ENCODE measurements around the gene TMEM59L. TPM values are rescaled to one million over a fixed set of nuclear protein-coding genes. Genes with fewer than 3 reads are reported as not detected.
A peak's percentile ranks its signal among the peaks of the same experiment; 100 is the strongest.

Gene TMEM59L
- total and polyA plus RNA-seq, 2 of the 13 experiments (the other 11 are each of a cell fraction or from before 2014, with no cell fraction given), result 0.97 to 5.5 TPM

DNA sequence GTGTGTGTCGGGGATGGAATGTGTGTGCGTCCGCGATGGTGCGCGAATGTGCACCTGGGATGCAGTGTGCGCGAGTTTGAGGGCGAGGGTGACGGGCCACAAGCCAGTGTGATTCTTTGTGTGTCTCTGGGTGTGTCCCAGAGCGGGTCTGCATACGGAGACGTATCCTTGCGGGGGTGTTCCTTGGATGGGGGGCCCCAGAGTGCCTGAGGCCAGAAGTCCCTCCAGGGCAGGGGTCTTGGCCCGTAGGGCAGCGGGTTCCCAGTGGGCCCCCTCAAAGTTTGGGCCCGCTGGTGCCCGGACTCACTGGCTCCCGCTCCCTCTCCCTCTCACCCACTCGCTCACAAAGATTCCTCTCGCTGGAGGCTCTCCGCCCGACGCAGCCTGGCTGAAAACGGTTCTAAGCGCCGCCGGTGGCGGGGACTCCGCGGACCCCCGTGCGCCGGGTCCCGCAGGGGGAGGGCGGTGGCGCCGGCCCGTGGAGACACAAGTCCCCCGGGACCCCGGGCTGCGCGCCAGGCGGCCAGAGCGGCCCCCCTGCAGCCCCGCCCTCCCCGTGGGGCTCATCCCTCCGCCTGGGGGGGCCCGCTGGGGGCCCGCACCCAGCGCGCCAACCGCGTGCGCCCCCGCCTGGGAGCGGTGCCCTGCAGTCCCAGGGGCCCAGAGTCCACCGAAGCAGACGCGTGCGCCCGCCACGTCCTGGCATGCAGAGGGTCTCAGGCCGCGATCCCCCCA lies 7.0 kb upstream of the TMEM59L start (continued):
- TF ChIP-seq, protein P1, sequence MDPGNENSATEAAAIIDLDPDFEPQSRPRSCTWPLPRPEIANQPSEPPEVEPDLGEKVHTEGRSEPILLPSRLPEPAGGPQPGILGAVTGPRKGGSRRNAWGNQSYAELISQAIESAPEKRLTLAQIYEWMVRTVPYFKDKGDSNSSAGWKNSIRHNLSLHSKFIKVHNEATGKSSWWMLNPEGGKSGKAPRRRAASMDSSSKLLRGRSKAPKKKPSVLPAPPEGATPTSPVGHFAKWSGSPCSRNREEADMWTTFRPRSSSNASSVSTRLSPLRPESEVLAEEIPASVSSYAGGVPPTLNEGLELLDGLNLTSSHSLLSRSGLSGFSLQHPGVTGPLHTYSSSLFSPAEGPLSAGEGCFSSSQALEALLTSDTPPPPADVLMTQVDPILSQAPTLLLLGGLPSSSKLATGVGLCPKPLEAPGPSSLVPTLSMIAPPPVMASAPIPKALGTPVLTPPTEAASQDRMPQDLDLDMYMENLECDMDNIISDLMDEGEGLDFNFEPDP (CRISPR knock-in tag; conservative IDR thresholded peaks at IDR 0.05), result 0 out of 2 replicates have a peak, but pooled peaks have one; percentile 58
- TF ChIP-seq NFKB2 (CRISPR knock-in tag; IDR thresholded peaks at IDR 0.05; ENCODE audit: borderline replicate concordance) (no peak), NFKBIZ (CRISPR knock-in tag; IDR thresholded peaks at IDR 0.05) (no peak), HDAC2 (CRISPR knock-in tag; IDR thresholded peaks at IDR 0.05) (0 out of 2 replicates have a peak, but pooled peaks have one; percentile 20), MYC (CRISPR knock-in tag; IDR thresholded peaks at IDR 0.05; ENCODE audit: borderline replicate concordance) (peak; percentile 89), NFIB (CRISPR knock-in tag; IDR thresholded peaks at IDR 0.05; ENCODE audit: borderline replicate concordance) (no peak), ZNF768 (CRISPR knock-in tag; IDR thresholded peaks at IDR 0.05) (no peak; the same call in 1 of the 2 replicates), ASH2L (IDR thresholded peaks at IDR 0.05; ENCODE audit: insufficient read length, low read depth, low read length) (peak; percentile 48), SNRNP70 (IDR thresholded peaks at IDR 0.05; ENCODE audit: low read depth, low read length) (no peak), ZNF7 (CRISPR knock-in tag; IDR thresholded peaks at IDR 0.05) (no peak), ZBTB8A (CRISPR knock-in tag; IDR thresholded peaks at IDR 0.05; ENCODE audit: borderline replicate concordance, low read depth) (no peak), ZSCAN20 (CRISPR knock-in tag; IDR thresholded peaks at IDR 0.05; ENCODE audit: borderline replicate concordance) (no peak), BCL6 (CRISPR knock-in tag; IDR thresholded peaks at IDR 0.05) (0 out of 2 replicates have a peak, but pooled peaks have one; percentile 31), ZMYM2 (CRISPR knock-in tag; IDR thresholded peaks at IDR 0.05) (no peak), ZNF781 (CRISPR knock-in tag; IDR thresholded peaks at IDR 0.05; ENCODE audit: borderline replicate concordance, not compliant biosample characterization) (no peak), ZBTB7B (CRISPR knock-in tag; IDR thresholded peaks at IDR 0.05) (peak; percentile 75), ELF3 (CRISPR knock-in tag; IDR thresholded peaks at IDR 0.05) (no peak), RAD51 (IDR thresholded peaks at IDR 0.05; ENCODE audit: borderline replicate concordance) (no peak), CAMTA2 (CRISPR knock-in tag; IDR thresholded peaks at IDR 0.05; ENCODE audit: borderline replicate concordance) (no peak), THYN1 (CRISPR knock-in tag; IDR thresholded peaks at IDR 0.05; ENCODE audit: borderline replicate concordance, low read depth) (no peak)
- TF ChIP-seq, protein P2, sequence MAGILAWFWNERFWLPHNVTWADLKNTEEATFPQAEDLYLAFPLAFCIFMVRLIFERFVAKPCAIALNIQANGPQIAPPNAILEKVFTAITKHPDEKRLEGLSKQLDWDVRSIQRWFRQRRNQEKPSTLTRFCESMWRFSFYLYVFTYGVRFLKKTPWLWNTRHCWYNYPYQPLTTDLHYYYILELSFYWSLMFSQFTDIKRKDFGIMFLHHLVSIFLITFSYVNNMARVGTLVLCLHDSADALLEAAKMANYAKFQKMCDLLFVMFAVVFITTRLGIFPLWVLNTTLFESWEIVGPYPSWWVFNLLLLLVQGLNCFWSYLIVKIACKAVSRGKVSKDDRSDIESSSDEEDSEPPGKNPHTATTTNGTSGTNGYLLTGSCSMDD (CRISPR knock-in tag; IDR thresholded peaks at IDR 0.05), result no peak
- TF ChIP-seq, protein P3, sequence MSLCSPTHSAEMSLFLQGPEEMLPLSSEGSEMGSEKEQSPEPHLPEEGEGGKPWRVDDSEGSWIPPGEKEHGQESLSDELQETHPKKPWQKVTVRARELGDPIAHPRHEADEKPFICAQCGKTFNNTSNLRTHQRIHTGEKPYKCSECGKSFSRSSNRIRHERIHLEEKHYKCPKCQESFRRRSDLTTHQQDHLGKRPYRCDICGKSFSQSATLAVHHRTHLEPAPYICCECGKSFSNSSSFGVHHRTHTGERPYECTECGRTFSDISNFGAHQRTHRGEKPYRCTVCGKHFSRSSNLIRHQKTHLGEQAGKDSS (CRISPR knock-in tag; IDR thresholded peaks at IDR 0.05; ENCODE audit: borderline replicate concordance, low read depth), result no peak
- TF ChIP-seq, protein P4, sequence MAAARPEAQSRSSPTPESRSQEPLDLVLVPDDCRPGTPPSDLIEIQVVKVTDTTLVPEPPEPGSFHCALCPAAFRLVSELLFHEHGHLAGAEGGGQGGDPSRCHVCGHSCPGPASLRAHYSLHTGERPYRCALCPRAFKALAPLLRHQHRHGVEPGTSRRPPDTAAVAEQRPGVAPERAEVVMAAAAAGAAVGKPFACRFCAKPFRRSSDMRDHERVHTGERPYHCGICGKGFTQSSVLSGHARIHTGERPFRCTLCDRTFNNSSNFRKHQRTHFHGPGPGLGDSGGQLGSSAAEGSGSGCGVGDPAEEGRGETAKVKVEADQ (CRISPR knock-in tag; IDR thresholded peaks at IDR 0.05; ENCODE audit: borderline replicate concordance), result peak; percentile 57; the same call in 1 of the 2 replicates
